GM23338 (cell line): ENCODE results near the gene PTPA.

Experiments used
- CREB1 ChIP-seq: fragments of 250-450 bp; sonication (Bioruptor Pico); IDR thresholded peaks from 2 replicates; pipeline ENCODE4 v1.5.0; 2020; ENCODE audit warnings: low read depth, mild to moderate bottlenecking, moderate library complexity
- ETS1 ChIP-seq: IDR thresholded peaks from 2 replicates; pipeline ENCODE4 v1.6.1; 2016; ENCODE audit warnings: antibody characterized with exemption
- EZH2 ChIP-seq: fragments of 200-600 bp; sonication (generic); IDR thresholded peaks from one replicate; pipeline ENCODE4 v1.8.0; 2017; ENCODE audit warnings: antibody characterized with exemption, mild to moderate bottlenecking, low read depth; ENCODE audit not compliant: unreplicated experiment
- EZH2phosphoT487 ChIP-seq: fragments of 200-600 bp; sonication (generic); IDR thresholded peaks from one replicate; pipeline ENCODE4 v1.8.1; 2018; ENCODE audit warnings: antibody characterized with exemption; ENCODE audit not compliant: unreplicated experiment
- JUNB ChIP-seq: IDR thresholded peaks from one replicate; pipeline ENCODE4 v1.6.1; 2016; ENCODE audit warnings: antibody characterized with exemption; ENCODE audit not compliant: unreplicated experiment
- NANOG ChIP-seq: IDR thresholded peaks from 2 replicates; pipeline ENCODE4 v1.6.1; 2016; ENCODE audit warnings: antibody characterized with exemption, borderline replicate concordance
- POLR2AphosphoS5 ChIP-seq: IDR thresholded peaks from 2 replicates; pipeline ENCODE4 v1.6.1; 2016; ENCODE audit warnings: antibody characterized with exemption, low read depth
- STAT1 ChIP-seq: IDR thresholded peaks from one replicate; pipeline ENCODE4 v1.6.1; 2016; ENCODE audit warnings: antibody characterized with exemption; ENCODE audit not compliant: unreplicated experiment
- ZNF114 ChIP-seq: fragments of 250-450 bp; sonication (Bioruptor Pico); IDR thresholded peaks from 2 replicates; pipeline ENCODE4 v1.5.0; 2020; ENCODE audit warnings: mild to moderate bottlenecking, moderate library complexity
- ZNF331 ChIP-seq: fragments of 250-450 bp; sonication (Bioruptor Pico); IDR thresholded peaks from 2 replicates; pipeline ENCODE4 v1.5.0; 2020; ENCODE audit warnings: low read depth, mild to moderate bottlenecking, moderate library complexity
- ZNF462 ChIP-seq: fragments of 250-450 bp; sonication (Bioruptor Pico); IDR thresholded peaks from 2 replicates; pipeline ENCODE4 v1.5.0; 2020; ENCODE audit warnings: mild to moderate bottlenecking, moderate library complexity
- TF ChIP-seq, protein P1 (sequence below), 2 experiments: fragments of 200-600 bp in 1 of 2; sonication (generic) in 1 of 2; conservative IDR thresholded peaks; 2 replicates each; pipeline versions ENCODE4 v1.5.1 to v1.6.1; 2016 to 2017; ENCODE audit warnings: antibody characterized with exemption in 2 of 2, low read depth in 2 of 2, mild to moderate bottlenecking in 2 of 2, moderate library complexity in 1 of 2
- TF ChIP-seq, protein P2 (sequence below): IDR thresholded peaks from one replicate; pipeline ENCODE4 v1.6.1; 2018; ENCODE audit warnings: antibody characterized with exemption; ENCODE audit not compliant: unreplicated experiment

DNA sequence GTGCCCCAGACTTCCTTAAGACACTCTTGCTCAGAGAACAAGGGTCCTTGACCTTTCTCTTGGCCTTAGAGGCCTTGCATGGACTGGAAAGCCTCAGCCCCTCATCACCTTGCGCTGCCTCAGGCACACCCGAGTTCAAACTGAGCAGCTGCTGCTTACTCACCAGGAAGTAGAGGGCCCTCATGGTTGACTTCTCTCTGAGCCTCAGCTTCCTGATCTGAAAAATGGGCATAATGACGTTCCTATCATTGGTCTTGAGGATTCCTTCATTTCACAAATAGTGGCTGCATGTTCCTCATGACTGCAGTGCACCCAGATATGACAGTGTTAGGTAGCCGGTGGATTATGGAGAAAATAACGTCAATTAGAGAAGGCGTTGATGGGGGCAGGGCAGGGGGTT, 38.2 kb downstream of the PTPA start:
- TF ChIP-seq, protein P1, sequence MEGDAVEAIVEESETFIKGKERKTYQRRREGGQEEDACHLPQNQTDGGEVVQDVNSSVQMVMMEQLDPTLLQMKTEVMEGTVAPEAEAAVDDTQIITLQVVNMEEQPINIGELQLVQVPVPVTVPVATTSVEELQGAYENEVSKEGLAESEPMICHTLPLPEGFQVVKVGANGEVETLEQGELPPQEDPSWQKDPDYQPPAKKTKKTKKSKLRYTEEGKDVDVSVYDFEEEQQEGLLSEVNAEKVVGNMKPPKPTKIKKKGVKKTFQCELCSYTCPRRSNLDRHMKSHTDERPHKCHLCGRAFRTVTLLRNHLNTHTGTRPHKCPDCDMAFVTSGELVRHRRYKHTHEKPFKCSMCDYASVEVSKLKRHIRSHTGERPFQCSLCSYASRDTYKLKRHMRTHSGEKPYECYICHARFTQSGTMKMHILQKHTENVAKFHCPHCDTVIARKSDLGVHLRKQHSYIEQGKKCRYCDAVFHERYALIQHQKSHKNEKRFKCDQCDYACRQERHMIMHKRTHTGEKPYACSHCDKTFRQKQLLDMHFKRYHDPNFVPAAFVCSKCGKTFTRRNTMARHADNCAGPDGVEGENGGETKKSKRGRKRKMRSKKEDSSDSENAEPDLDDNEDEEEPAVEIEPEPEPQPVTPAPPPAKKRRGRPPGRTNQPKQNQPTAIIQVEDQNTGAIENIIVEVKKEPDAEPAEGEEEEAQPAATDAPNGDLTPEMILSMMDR (conservative IDR thresholded peaks at IDR 0.05; ENCODE audit: low read depth in 2 of 2) = no peak
- TF ChIP-seq EZH2phosphoT487 (no peak), POLR2AphosphoS5 (no peak), EZH2 (no peak), NANOG (no peak), CREB1 (no peak), ZNF114 (CRISPR knock-in tag) (no peak), ZNF331 (CRISPR knock-in tag) (no peak), JUNB (no peak), ZNF462 (CRISPR knock-in tag) (no peak), ETS1 (no peak), STAT1 (no peak)
- TF ChIP-seq, protein P2, sequence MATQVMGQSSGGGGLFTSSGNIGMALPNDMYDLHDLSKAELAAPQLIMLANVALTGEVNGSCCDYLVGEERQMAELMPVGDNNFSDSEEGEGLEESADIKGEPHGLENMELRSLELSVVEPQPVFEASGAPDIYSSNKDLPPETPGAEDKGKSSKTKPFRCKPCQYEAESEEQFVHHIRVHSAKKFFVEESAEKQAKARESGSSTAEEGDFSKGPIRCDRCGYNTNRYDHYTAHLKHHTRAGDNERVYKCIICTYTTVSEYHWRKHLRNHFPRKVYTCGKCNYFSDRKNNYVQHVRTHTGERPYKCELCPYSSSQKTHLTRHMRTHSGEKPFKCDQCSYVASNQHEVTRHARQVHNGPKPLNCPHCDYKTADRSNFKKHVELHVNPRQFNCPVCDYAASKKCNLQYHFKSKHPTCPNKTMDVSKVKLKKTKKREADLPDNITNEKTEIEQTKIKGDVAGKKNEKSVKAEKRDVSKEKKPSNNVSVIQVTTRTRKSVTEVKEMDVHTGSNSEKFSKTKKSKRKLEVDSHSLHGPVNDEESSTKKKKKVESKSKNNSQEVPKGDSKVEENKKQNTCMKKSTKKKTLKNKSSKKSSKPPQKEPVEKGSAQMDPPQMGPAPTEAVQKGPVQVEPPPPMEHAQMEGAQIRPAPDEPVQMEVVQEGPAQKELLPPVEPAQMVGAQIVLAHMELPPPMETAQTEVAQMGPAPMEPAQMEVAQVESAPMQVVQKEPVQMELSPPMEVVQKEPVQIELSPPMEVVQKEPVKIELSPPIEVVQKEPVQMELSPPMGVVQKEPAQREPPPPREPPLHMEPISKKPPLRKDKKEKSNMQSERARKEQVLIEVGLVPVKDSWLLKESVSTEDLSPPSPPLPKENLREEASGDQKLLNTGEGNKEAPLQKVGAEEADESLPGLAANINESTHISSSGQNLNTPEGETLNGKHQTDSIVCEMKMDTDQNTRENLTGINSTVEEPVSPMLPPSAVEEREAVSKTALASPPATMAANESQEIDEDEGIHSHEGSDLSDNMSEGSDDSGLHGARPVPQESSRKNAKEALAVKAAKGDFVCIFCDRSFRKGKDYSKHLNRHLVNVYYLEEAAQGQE = no peak
